ENCODE measurements around the gene DGKG.

GRCh38 chr3:186362537-186362842 lies 456 bp upstream of the DGKG start:
- TF ChIP-seq GABPA (IDR thresholded peaks at IDR 0.05; ENCODE audit: low read depth): no peak
- TF ChIP-seq CTCF (IDR thresholded peaks at IDR 0.05; ENCODE audit: insufficient read depth, low read length): no peak
- TF ChIP-seq POLR2AphosphoS5 (IDR thresholded peaks at IDR 0.05; ENCODE audit: low read depth): no peak

Measured in HL-60 (cell line).